ENCODE measurements around the gene TTC3.

The TTC3 gene

DNA sequence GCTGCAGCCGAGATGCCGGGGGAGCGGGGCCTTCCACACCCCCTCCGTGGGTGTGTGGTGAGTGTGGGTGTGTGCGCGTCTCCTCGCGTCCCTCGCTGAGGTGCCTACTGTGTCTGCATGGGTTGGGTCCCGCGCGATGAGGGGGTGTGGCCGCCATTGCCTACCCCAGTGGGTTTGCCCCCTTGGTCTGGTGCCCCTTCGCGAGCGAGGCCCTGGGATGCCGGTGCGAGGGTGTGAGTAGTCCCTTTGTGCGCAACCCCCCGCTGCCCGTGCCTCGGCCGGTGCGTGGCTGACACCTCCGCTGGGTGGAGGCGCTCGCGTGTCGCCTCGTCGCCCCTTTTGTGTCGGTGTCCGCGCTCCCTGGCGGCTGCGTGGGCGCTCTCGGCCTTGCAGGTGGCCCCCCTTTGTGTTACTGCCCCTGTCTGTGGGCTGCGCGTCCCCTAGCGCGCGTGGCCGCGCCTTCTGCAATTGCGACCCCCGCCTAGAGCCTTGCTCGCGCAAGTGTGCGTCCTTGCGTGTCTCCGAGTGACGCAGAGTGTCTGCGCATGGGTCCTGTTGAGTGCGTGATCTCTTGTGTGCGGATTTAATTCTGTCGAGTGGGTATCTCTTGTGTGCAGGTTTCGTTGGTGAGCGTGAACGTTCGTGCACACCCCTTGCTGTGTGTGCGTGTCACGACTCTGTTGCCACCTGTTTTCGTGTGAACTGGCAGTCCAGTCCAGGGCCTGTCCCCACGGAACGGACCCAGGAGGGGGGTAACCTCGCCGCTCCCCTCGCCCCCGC, 553 bp downstream of the TTC3 start:
- DNase-seq (ENCODE audit: insufficient read length, low spot score), result peak; percentile 27
- peak; percentile 72 for FAIRE-seq
- TF ChIP-seq TAF1 (IDR thresholded peaks at IDR 0.05; ENCODE audit: low read depth, low read length), result no peak; the same call in 1 of the 2 replicates
- no peak for TF ChIP-seq SPI1 (IDR thresholded peaks at IDR 0.05; ENCODE audit: low read depth, low read length)
- TF ChIP-seq PAX5 (IDR thresholded peaks at IDR 0.05; ENCODE audit: insufficient read depth, low read length, severe bottlenecking), result no peak
- peak; percentile 35 for TF ChIP-seq POLR2A (IDR thresholded peaks at IDR 0.05; ENCODE audit: low read depth, low read length)
- TF ChIP-seq POLR2AphosphoS5 (IDR thresholded peaks at IDR 0.05; ENCODE audit: low read depth, low read length), result no peak
- TF ChIP-seq POU2F2 (IDR thresholded peaks at IDR 0.05; ENCODE audit: low read depth, low read length), result no peak

DNA sequence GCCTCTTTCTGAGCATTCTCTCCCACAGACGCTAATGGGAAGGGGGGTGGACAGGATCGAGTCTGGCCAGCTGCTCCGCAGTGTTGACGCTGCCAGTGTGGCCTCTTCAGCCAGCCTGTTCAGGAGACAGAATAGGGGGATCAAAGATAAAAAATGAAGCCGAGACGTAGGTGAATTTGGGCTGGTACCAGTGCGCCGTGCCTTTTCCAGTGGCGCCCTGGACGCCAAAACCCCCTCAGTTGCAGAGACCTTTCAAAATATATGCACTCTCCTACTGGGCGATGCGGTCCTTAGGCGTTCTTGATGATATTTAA, 1.1 kb downstream of the TTC3 start:
- FAIRE-seq (no peak), DNase-seq (ENCODE audit: insufficient read length, low spot score) (no peak)
- TF ChIP-seq POLR2A (IDR thresholded peaks at IDR 0.05; ENCODE audit: low read depth, low read length), result no peak
- no peak for TF ChIP-seq SPI1 (IDR thresholded peaks at IDR 0.05; ENCODE audit: low read depth, low read length)
- TF ChIP-seq POU2F2 (IDR thresholded peaks at IDR 0.05; ENCODE audit: low read depth, low read length), result no peak
- no peak for TF ChIP-seq POLR2AphosphoS5 (IDR thresholded peaks at IDR 0.05; ENCODE audit: low read depth, low read length)
- TF ChIP-seq TAF1 (IDR thresholded peaks at IDR 0.05; ENCODE audit: low read depth, low read length), result no peak
- TF ChIP-seq PAX5 (IDR thresholded peaks at IDR 0.05; ENCODE audit: insufficient read depth, low read length, severe bottlenecking), result no peak

DNA sequence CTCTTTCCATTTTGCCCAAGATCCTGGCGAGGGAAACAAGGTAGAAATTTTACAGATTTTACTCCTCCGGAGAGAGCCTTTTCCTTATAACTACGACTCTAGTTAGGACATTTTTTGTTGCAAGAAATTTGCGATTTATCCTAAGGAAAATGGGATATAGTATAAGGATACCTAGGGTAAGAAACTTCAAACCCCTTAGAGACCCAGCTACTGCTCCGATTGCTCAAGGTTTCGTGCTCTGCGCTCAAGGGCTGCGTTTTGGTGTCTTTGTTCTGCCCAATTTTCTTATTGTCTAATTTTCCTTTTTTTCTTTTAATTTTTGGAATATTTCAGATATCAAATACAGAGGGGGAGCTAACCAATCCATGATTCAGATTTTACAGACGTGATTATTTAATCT, 1.5 kb downstream of the TTC3 start:
- FAIRE-seq (no peak), DNase-seq (ENCODE audit: insufficient read length, low spot score) (no peak)
- TF ChIP-seq POLR2A (IDR thresholded peaks at IDR 0.05; ENCODE audit: low read depth, low read length), result no peak
- no peak for TF ChIP-seq POLR2AphosphoS5 (IDR thresholded peaks at IDR 0.05; ENCODE audit: low read depth, low read length)
- no peak for TF ChIP-seq TAF1 (IDR thresholded peaks at IDR 0.05; ENCODE audit: low read depth, low read length)
- TF ChIP-seq POU2F2 (IDR thresholded peaks at IDR 0.05; ENCODE audit: low read depth, low read length), result no peak
- TF ChIP-seq SPI1 (IDR thresholded peaks at IDR 0.05; ENCODE audit: low read depth, low read length), result no peak
- TF ChIP-seq PAX5 (IDR thresholded peaks at IDR 0.05; ENCODE audit: insufficient read depth, low read length, severe bottlenecking), result no peak

DNA sequence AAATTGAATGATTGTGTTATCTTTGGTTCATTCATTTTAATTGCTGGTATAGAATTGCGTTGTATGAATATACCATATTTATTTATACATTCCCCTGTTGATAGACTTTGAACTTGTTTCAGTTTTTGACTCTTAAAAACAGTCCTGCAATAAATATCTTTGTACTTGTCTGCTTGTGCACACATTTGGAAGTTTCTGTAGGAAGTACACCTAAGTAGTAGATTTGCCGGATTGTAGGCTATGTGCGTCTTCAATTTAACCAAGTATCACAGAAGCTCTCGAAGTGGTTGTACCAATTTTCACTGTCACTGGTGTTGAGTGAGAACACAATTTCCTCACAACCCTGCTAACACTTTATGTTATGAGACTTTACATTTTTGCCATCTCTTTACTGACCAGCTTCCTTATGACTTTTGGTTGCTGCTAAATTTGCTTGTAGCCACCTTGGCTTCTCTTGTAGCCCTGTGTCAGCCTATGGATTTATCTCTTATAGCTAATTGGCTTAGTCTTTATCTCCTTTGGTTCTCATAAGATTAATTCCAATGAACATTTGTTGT, 2.2 kb downstream of the TTC3 start:
- FAIRE-seq, result no peak
- no peak for TF ChIP-seq POLR2A (IDR thresholded peaks at IDR 0.05; ENCODE audit: low read depth, low read length)
- TF ChIP-seq SPI1 (IDR thresholded peaks at IDR 0.05; ENCODE audit: low read depth, low read length), result no peak
- TF ChIP-seq TAF1 (IDR thresholded peaks at IDR 0.05; ENCODE audit: low read depth, low read length), result no peak
- TF ChIP-seq POU2F2 (IDR thresholded peaks at IDR 0.05; ENCODE audit: low read depth, low read length), result no peak
- no peak for TF ChIP-seq POLR2AphosphoS5 (IDR thresholded peaks at IDR 0.05; ENCODE audit: low read depth, low read length)
- no peak for TF ChIP-seq PAX5 (IDR thresholded peaks at IDR 0.05; ENCODE audit: insufficient read depth, low read length, severe bottlenecking)
- no peak for DNase-seq (ENCODE audit: insufficient read length, low spot score)

DNA sequence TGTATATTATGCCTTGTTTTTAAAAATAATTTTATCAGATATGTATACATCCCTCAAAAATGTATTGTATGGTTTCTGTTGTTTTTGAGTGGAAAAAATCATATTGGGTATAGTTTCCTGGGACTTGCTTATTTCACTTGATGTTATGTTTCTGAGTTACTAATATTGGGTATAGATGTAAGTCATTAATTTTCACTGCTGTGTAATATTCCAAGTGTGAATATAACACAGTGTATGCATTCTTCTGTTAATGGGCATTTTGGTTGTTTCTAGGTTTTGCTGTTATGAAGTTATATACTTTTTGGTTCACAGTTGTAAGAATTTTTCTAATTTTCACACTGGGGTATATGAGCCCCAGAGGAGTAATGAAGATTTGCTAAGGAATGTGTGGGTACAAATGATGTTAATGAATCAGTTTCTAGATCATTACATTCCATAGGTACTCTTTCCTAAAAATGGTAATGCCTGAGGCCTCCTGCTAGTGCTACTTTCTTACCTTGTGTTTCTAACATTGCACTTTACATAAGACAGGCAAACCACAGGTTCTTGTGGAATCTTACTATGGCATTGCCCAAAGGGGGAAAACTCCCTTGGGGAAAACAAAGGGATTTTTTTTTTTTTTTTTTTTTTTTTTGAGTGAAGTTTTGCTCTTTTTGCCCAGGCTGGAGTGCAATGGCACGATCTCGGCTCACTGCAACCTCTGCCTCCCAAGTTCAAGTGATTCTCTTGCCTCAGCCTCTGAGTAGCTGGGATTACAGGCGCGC, 3.2 kb downstream of the TTC3 start:
- TF ChIP-seq POU2F2 (IDR thresholded peaks at IDR 0.05; ENCODE audit: low read depth, low read length) (no peak), POLR2AphosphoS5 (IDR thresholded peaks at IDR 0.05; ENCODE audit: low read depth, low read length) (no peak), TAF1 (IDR thresholded peaks at IDR 0.05; ENCODE audit: low read depth, low read length) (no peak), POLR2A (IDR thresholded peaks at IDR 0.05; ENCODE audit: low read depth, low read length) (no peak), SPI1 (IDR thresholded peaks at IDR 0.05; ENCODE audit: low read depth, low read length) (no peak), PAX5 (IDR thresholded peaks at IDR 0.05; ENCODE audit: insufficient read depth, low read length, severe bottlenecking) (no peak)
- FAIRE-seq (no peak), DNase-seq (ENCODE audit: insufficient read length, low spot score) (no peak)

DNA sequence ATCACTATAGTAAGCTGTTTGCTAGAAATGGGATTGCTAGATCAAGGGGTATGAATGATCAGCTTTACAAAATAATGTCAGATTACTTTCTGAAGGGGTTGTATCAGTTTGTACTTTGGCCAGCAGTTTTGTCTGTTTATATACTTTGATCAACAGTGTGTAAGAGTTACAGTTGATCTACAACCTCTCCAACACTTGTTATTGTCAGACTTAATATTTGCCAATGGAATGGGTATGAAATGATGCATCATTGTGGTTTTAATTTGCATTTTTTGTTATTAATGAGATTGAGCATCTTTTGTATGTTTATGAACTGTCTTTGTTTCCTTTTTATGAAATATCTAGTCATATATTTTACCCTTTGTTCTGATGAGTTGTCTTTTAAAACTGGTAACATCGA, 4.3 kb downstream of the TTC3 start:
- no peak for DNase-seq (ENCODE audit: insufficient read length, low spot score)
- FAIRE-seq, result no peak

DNA sequence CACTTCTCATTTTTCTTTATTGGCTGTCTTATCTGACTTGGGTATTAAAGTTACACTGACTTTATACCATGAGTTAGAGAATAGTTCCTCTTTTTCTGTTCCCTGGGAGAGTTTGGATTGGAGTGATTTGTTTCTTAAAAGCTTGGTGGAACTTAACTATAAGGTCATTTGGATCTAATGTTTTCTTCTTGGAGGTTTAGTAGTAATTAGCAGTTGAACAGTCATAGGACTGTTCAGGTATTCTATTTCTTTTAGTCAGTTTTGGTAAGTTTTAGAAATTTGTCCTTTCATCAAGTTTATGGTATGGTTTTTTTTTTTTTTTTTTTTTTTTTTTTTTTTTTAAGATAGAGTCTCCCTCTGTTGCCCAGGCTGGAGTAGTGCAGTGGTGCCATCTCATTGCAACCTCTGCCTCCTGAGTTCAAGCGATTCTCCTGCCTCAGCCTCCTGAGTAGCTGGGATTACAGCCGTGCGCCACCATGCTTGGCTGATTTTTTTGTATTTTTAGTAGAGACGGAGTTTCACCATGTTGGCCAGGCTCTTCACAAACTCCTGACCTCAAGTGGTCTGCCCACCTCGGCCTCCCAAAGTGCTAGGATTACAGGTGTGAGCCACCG, 6.3 kb downstream of the TTC3 start:
- DNase-seq (ENCODE audit: insufficient read length, low spot score), result no peak
- TF ChIP-seq POU2F2 (IDR thresholded peaks at IDR 0.05; ENCODE audit: low read depth, low read length), result no peak
- TF ChIP-seq POLR2AphosphoS5 (IDR thresholded peaks at IDR 0.05; ENCODE audit: low read depth, low read length), result no peak
- TF ChIP-seq POLR2A (IDR thresholded peaks at IDR 0.05; ENCODE audit: low read depth, low read length), result no peak
- TF ChIP-seq SPI1 (IDR thresholded peaks at IDR 0.05; ENCODE audit: low read depth, low read length), result no peak
- TF ChIP-seq TAF1 (IDR thresholded peaks at IDR 0.05; ENCODE audit: low read depth, low read length), result no peak
- no peak for TF ChIP-seq PAX5 (IDR thresholded peaks at IDR 0.05; ENCODE audit: insufficient read depth, low read length, severe bottlenecking)
- no peak for FAIRE-seq

More for the DNA sequence above, 4.3 kb downstream of the TTC3 start:
- TF ChIP-seq TAF1 (IDR thresholded peaks at IDR 0.05; ENCODE audit: low read depth, low read length) (no peak), POU2F2 (IDR thresholded peaks at IDR 0.05; ENCODE audit: low read depth, low read length) (no peak), PAX5 (IDR thresholded peaks at IDR 0.05; ENCODE audit: insufficient read depth, low read length, severe bottlenecking) (no peak), POLR2AphosphoS5 (IDR thresholded peaks at IDR 0.05; ENCODE audit: low read depth, low read length) (no peak), POLR2A (IDR thresholded peaks at IDR 0.05; ENCODE audit: low read depth, low read length) (no peak), SPI1 (IDR thresholded peaks at IDR 0.05; ENCODE audit: low read depth, low read length) (no peak)

DNA sequence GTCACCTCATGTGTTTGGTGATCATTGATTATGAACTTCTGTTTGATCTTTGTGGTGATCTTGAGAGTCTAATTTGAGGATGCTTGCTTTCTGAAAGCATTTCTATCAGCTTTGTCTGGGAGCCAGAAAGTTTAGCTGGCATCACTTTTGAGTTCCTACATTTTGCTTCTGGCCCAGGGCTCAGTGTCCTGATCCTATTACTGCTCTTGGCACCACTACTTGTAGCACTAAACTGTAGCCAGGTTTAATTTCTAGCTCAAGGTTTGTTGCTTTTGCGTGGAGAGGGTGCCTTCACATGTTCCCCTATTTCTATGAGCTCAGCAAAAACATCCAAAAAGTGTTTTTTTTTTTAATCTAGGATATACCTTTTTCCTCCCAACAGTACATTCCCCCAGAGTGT, 9.3 kb downstream of the TTC3 start:
- FAIRE-seq (no peak), DNase-seq (ENCODE audit: insufficient read length, low spot score) (no peak)
- TF ChIP-seq PAX5 (IDR thresholded peaks at IDR 0.05; ENCODE audit: insufficient read depth, low read length, severe bottlenecking) (no peak), POLR2A (IDR thresholded peaks at IDR 0.05; ENCODE audit: low read depth, low read length) (no peak), TAF1 (IDR thresholded peaks at IDR 0.05; ENCODE audit: low read depth, low read length) (no peak), POLR2AphosphoS5 (IDR thresholded peaks at IDR 0.05; ENCODE audit: low read depth, low read length) (no peak), SPI1 (IDR thresholded peaks at IDR 0.05; ENCODE audit: low read depth, low read length) (no peak), POU2F2 (IDR thresholded peaks at IDR 0.05; ENCODE audit: low read depth, low read length) (no peak)

Data from GM12891 (cell line).